A673 (cell line): ENCODE data around the gene ZSCAN12.

Experiments
- EZH2 ChIP-seq: fragments of 200-600 bp; sonication (generic); IDR thresholded peaks from 2 replicates; pipeline ENCODE4 v1.6.1; 2017; ENCODE audit warnings: borderline replicate concordance, low read depth, mild to moderate bottlenecking, mixed read lengths, antibody characterized with exemption, low read length; ENCODE audit not compliant: poor library complexity, severe bottlenecking
- TF ChIP-seq, protein P1 (sequence below): fragments of 300-800, 200-600 bp; sonication (generic); conservative IDR thresholded peaks from 2 replicates; pipeline ENCODE4 v1.5.1; 2017; ENCODE audit warnings: low read depth, mild to moderate bottlenecking, antibody characterized with exemption, low read length, moderate library complexity, mixed read lengths

- TF ChIP-seq, protein P1, sequence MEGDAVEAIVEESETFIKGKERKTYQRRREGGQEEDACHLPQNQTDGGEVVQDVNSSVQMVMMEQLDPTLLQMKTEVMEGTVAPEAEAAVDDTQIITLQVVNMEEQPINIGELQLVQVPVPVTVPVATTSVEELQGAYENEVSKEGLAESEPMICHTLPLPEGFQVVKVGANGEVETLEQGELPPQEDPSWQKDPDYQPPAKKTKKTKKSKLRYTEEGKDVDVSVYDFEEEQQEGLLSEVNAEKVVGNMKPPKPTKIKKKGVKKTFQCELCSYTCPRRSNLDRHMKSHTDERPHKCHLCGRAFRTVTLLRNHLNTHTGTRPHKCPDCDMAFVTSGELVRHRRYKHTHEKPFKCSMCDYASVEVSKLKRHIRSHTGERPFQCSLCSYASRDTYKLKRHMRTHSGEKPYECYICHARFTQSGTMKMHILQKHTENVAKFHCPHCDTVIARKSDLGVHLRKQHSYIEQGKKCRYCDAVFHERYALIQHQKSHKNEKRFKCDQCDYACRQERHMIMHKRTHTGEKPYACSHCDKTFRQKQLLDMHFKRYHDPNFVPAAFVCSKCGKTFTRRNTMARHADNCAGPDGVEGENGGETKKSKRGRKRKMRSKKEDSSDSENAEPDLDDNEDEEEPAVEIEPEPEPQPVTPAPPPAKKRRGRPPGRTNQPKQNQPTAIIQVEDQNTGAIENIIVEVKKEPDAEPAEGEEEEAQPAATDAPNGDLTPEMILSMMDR, result no peak
- TF ChIP-seq EZH2, result no peak
Observed at GRCh38 chr6:28371280-28371679, 28.3 kb downstream of the ZSCAN12 start.
